Epithelial cell of proximal tubule (primary cell): ENCODE results near the gene JOSD1. TPM values are rescaled to one million over a fixed set of nuclear protein-coding genes. Genes with fewer than 3 reads are reported as not detected.

Source experiments
- DNase-seq: peaks from one replicate; pipeline ENCODE4 v3.0.0-alpha.2; 2011; ENCODE audit warnings: low read depth
- H3K4me3 ChIP-seq: 2 replicates; pipeline ENCODE4 v1.5.1; 2011; ENCODE audit warnings: low read depth, mild to moderate bottlenecking, low read length
- total RNA-seq: library from RNA; depleted of rRNA; stranded (reverse); fragments of >200 nt; gene quantifications from 2 replicates; pipeline ENCODE4 v1.2.3, GENCODE V29; 2015
- TF ChIP-seq, protein P1 (sequence below): conservative IDR thresholded peaks from 2 replicates; pipeline ENCODE4 v1.5.1; 2012; ENCODE audit warnings: low read depth, mild to moderate bottlenecking, low read length

JOSD1 gene
- total RNA-seq, 1 donor from 2014 or later: 89.6 TPM

DNA sequence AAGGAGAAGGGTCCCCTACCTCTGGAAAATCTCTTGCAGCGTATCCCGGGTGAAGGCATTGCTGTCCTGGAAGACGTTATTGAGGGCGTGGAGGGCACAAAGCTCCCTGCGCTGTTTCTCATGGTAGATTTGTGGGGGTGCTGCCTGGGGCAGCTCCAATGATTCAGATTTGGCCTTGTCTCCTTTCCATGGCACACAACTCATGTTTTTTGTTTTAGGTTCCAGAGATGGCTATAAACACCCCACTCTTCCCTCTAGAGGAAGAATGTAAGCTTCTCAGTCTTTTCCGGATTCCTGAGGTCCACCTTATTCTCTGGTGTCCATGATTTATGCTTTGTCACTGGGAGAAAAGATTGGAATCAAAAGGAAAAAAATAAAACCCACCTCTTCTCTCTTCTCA lies 959 bp downstream of the JOSD1 start:
- DNase-seq: no peak
- TF ChIP-seq, protein P1, sequence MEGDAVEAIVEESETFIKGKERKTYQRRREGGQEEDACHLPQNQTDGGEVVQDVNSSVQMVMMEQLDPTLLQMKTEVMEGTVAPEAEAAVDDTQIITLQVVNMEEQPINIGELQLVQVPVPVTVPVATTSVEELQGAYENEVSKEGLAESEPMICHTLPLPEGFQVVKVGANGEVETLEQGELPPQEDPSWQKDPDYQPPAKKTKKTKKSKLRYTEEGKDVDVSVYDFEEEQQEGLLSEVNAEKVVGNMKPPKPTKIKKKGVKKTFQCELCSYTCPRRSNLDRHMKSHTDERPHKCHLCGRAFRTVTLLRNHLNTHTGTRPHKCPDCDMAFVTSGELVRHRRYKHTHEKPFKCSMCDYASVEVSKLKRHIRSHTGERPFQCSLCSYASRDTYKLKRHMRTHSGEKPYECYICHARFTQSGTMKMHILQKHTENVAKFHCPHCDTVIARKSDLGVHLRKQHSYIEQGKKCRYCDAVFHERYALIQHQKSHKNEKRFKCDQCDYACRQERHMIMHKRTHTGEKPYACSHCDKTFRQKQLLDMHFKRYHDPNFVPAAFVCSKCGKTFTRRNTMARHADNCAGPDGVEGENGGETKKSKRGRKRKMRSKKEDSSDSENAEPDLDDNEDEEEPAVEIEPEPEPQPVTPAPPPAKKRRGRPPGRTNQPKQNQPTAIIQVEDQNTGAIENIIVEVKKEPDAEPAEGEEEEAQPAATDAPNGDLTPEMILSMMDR: no peak

GRCh38 chr22:38699143-38699542 lies 1.6 kb downstream of the JOSD1 start:
- TF ChIP-seq, protein P1: no peak
- H3K4me3 ChIP-seq: peak overlapping the region; percentile 73
- no peak for DNase-seq

More for the DNA sequence above, 959 bp downstream of the JOSD1 start:
- peak overlapping the region; percentile 73 for H3K4me3 ChIP-seq

- TF ChIP-seq, protein P1: no peak
- no peak for DNase-seq
- H3K4me3 ChIP-seq: peak overlapping the region; percentile 73
These were observed 2.2 kb downstream of the JOSD1 start for GRCh38 chr22:38698407-38699094.

- no peak for DNase-seq
- TF ChIP-seq, protein P1: no peak
- H3K4me3 ChIP-seq: peak overlapping the region; percentile 73
These were observed 3.2 kb downstream of the JOSD1 start for GRCh38 chr22:38697425-38698089.

GRCh38 chr22:38696606-38697424 lies 3.9 kb downstream of the JOSD1 start:
- peak overlapping the region; percentile 73 for H3K4me3 ChIP-seq
- DNase-seq: no peak
- TF ChIP-seq, protein P1: no peak

DNA sequence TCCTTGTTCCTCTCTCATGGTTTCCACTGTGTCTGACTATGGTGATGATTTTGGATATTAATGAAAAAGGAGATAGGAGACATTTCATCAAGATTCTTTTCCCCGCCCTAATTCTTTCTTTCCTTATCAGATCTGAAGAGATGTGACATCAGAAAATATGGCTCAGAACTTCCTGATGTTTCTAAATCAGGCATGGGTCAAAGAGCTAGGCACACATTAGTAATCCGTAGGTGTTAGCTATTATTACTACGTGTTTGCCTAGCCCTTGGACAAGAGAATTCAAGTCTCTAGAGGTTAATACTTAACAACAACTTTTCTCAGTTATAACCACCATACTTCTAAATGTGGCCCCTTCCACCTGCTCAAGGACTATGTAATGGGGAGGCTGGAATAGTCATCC lies 5.8 kb downstream of the JOSD1 start:
- TF ChIP-seq, protein P1: no peak
- no peak for DNase-seq
- H3K4me3 ChIP-seq: no peak overlapping the region
